ENCODE results near the gene TXNDC12. TPM values are rescaled to one million over a fixed set of nuclear protein-coding genes. Genes with fewer than 3 reads are reported as not detected.
"Not testable (repeated sequence)": the region's sequence is repeated elsewhere in the genome, so short reads cannot be mapped to it uniquely, and the experiment has no call there.

Gene TXNDC12
- total and polyA plus RNA-seq, 4 experiments from 2014 or later, result 39.9 to 111 (median 60.1) TPM

DNA sequence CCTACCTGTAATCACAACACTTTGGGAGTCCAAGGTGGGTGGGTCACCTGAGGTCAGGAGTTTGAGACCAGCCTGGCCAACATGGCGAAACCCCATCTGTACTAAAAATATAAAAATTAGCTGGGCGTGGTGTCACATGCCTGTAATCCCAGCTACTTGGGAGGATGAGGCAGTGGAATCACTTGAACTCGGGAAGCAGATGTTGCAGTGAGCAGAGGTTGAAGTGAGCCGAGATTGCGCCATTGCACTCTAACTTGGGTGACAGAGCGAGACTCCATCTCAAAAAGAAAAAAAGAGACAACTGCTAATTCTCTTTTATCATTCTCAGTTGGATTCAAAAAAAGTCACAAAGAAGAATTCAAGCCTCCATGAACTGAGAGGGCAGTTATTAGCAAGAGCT is 22.3 kb upstream of the TXNDC12 start:
- H3K4me3 Mint-ChIP-seq; H3K27ac ChIP-seq (ENCODE audit: low read depth, low read length); DNase-seq; H3K27me3 Mint-ChIP-seq; H3K27ac Mint-ChIP-seq; POLR2A ChIA-PET (ENCODE audit: partially characterized antibody); H3K9me3 Mint-ChIP-seq; H3K27me3 ChIP-seq (ENCODE audit: insufficient read depth, low read length); H3K36me3 ChIP-seq (ENCODE audit: insufficient read depth, low read length); H3K4me1 Mint-ChIP-seq; H3K4me1 ChIP-seq (ENCODE audit: insufficient read depth, low read length); H3K4me3 ChIP-seq (ENCODE audit: low read length in 2 of 2); CTCF ChIA-PET (ENCODE audit: partially characterized antibody); H3K9me3 ChIP-seq (ENCODE audit: control insufficient read depth in 1 of 2, low read length in 2 of 2); intact Hi-C loops (cut with micrococcal nuclease): not testable (repeated sequence)
- peaks cover 9 to 43% of the 10 kb centered on the region in 2 donors for H3K36me3 Mint-ChIP-seq

DNA sequence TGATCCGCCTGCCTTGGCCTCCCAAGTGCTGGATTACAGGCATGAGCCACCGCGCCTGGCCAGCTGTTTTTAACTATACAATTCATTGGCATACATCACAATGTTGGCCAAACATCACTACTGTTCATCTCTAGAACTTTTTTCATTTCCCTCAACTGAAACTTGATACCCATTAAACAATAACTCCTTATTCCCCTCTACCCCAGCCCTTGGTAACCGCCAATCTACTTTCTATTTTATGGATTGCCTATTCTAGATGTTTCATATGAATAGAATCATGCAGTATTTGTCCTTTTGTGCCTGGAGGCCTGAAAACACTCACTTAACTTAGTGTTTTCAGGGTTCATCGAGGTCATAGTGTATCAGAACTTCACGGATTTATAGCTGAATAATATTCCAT is 17.3 kb upstream of the TXNDC12 start:
- ChIA-PET POLR2A (ENCODE audit: partially characterized antibody) (interaction anchor here (1.4 kb wide), 1 partner anchor 16 kb away, joined by 6 read pairs; the partner anchor contains the start of gene BTF3L4), CTCF (ENCODE audit: partially characterized antibody) (interaction anchor here (0.7 to 1.4 kb wide), 2 partner anchors 14 to 276 kb away, joined by 3 to 4 read pairs; no protein-coding TSS in a partner anchor)
- H3K9me3 ChIP-seq (ENCODE audit: control insufficient read depth in 1 of 2, low read length in 2 of 2), result no peaks in the 10 kb centered on the region
- Mint-ChIP-seq H3K27ac (peak overlapping the region in 1 of 7 donors; percentile 3), H3K4me3 (no peak overlapping the region), H3K27me3 (no peaks in the 10 kb centered on the region), H3K4me1 (peaks cover 10 to 35% (median 27%) of the 10 kb centered on the region in 4 donors), H3K9me3 (no peaks in the 10 kb centered on the region), H3K36me3 (peaks cover 21 to 44% of the 10 kb centered on the region in 2 donors)
- no peak for DNase-seq
- no peaks in the 10 kb centered on the region for H3K27me3 ChIP-seq (ENCODE audit: insufficient read depth, low read length)
- peaks cover 12% of the 10 kb centered on the region for H3K4me1 ChIP-seq (ENCODE audit: insufficient read depth, low read length)
- intact Hi-C loops (cut with micrococcal nuclease), result no loop called here
- no peak overlapping the region for H3K4me3 ChIP-seq (ENCODE audit: low read length in 2 of 2)
- no peak overlapping the region for H3K27ac ChIP-seq (ENCODE audit: low read depth, low read length)
- H3K36me3 ChIP-seq (ENCODE audit: insufficient read depth, low read length), result peaks cover 17% of the 10 kb centered on the region

- H3K36me3 ChIP-seq (ENCODE audit: insufficient read depth, low read length), result peaks cover 26% of the 10 kb centered on the region
- no peak overlapping the region for H3K27ac Mint-ChIP-seq
- no peak overlapping the region for H3K4me3 Mint-ChIP-seq
- DNase-seq, result no peak
- H3K27me3 ChIP-seq (ENCODE audit: insufficient read depth, low read length), result no peaks in the 10 kb centered on the region
- intact Hi-C loops (cut with micrococcal nuclease), result no loop called here
- H3K36me3 Mint-ChIP-seq, result peaks cover 25 to 47% of the 10 kb centered on the region in 2 donors
- CTCF ChIA-PET (ENCODE audit: partially characterized antibody), result interaction anchor here (0.6 to 1.4 kb wide), 2 partner anchors 15 to 228 kb away, joined by 3 to 4 read pairs; no protein-coding TSS in a partner anchor
- H3K9me3 ChIP-seq (ENCODE audit: control insufficient read depth in 1 of 2, low read length in 2 of 2), result no peaks in the 10 kb centered on the region
- no peaks in the 10 kb centered on the region for H3K9me3 Mint-ChIP-seq
- H3K27ac ChIP-seq (ENCODE audit: low read depth, low read length), result no peak overlapping the region
- H3K4me1 Mint-ChIP-seq, result peaks cover 10 to 35% (median 27%) of the 10 kb centered on the region in 4 donors
- no peaks in the 10 kb centered on the region for H3K27me3 Mint-ChIP-seq
- no peak overlapping the region for H3K4me3 ChIP-seq (ENCODE audit: low read length in 2 of 2)
- H3K4me1 ChIP-seq (ENCODE audit: insufficient read depth, low read length), result peaks cover 12% of the 10 kb centered on the region
- POLR2A ChIA-PET (ENCODE audit: partially characterized antibody), result interaction anchor here (1.4 kb wide), 1 partner anchor 14 kb away, joined by 6 read pairs; the partner anchor contains the start of gene BTF3L4
These were observed 15.7 kb upstream of the TXNDC12 start for GRCh38 chr1:52070704-52071103.

DNA sequence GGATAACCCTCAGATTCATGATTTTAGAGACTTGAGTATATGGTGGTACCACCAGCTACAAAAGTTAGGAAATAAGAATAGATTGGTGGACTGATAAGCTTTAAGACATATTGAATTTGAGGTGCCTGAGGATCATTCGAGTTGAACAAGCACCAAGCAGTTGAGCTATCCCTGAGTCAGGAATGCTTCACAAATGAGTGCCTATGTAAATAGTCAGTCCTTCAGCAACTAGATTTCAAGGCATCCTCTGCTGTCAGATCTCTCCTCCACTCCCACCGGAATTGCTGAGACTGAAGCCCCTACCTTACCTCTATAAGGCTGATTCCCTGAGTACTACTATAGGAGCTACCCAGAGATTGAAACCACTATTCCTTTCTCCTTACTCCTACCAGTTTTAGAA is 8.2 kb upstream of the TXNDC12 start:
- H3K4me1 ChIP-seq (ENCODE audit: insufficient read depth, low read length), result peaks cover 31% of the 10 kb centered on the region
- Mint-ChIP-seq H3K27me3 (no peaks in the 10 kb centered on the region), H3K4me3 (no peak overlapping the region), H3K36me3 (peaks cover 26 to 63% of the 10 kb centered on the region in 2 donors), H3K4me1 (peaks cover 24 to 45% (median 34%) of the 10 kb centered on the region in 4 donors), H3K27ac (peak overlapping the region in 1 of 7 donors; percentile 5), H3K9me3 (no peaks in the 10 kb centered on the region)
- H3K36me3 ChIP-seq (ENCODE audit: insufficient read depth, low read length), result peaks cover 47% of the 10 kb centered on the region
- no peaks in the 10 kb centered on the region for H3K9me3 ChIP-seq (ENCODE audit: control insufficient read depth in 1 of 2, low read length in 2 of 2)
- H3K4me3 ChIP-seq (ENCODE audit: low read length in 2 of 2), result no peak overlapping the region
- POLR2A ChIA-PET (ENCODE audit: partially characterized antibody), result no interaction called here
- no peak overlapping the region for H3K27ac ChIP-seq (ENCODE audit: low read depth, low read length)
- intact Hi-C loops (cut with micrococcal nuclease), result no loop called here
- CTCF ChIA-PET (ENCODE audit: partially characterized antibody), result no interaction called here
- no peaks in the 10 kb centered on the region for H3K27me3 ChIP-seq (ENCODE audit: insufficient read depth, low read length)
- no peak for DNase-seq

- Mint-ChIP-seq H3K36me3 (peaks cover 15 to 55% of the 10 kb centered on the region in 2 donors), H3K4me1 (peaks cover 33 to 59% (median 45%) of the 10 kb centered on the region in 4 donors), H3K27me3 (no peaks in the 10 kb centered on the region), H3K27ac (peak overlapping the region in 1 of 7 donors; percentile 20), H3K9me3 (no peaks in the 10 kb centered on the region), H3K4me3 (no peak overlapping the region)
- no peaks in the 10 kb centered on the region for H3K27me3 ChIP-seq (ENCODE audit: insufficient read depth, low read length)
- CTCF ChIA-PET (ENCODE audit: partially characterized antibody), result no interaction called here
- intact Hi-C loops (cut with micrococcal nuclease), result no loop called here
- no peak overlapping the region for H3K27ac ChIP-seq (ENCODE audit: low read depth, low read length)
- POLR2A ChIA-PET (ENCODE audit: partially characterized antibody), result no interaction called here
- H3K9me3 ChIP-seq (ENCODE audit: control insufficient read depth in 1 of 2, low read length in 2 of 2), result no peaks in the 10 kb centered on the region
- H3K4me3 ChIP-seq (ENCODE audit: low read length in 2 of 2), result no peak overlapping the region
- H3K36me3 ChIP-seq (ENCODE audit: insufficient read depth, low read length), result peaks cover 30% of the 10 kb centered on the region
- peaks cover 40% of the 10 kb centered on the region for H3K4me1 ChIP-seq (ENCODE audit: insufficient read depth, low read length)
- DNase-seq, result no peak
These were observed 5.8 kb upstream of the TXNDC12 start for GRCh38 chr1:52060822-52061221.

DNA sequence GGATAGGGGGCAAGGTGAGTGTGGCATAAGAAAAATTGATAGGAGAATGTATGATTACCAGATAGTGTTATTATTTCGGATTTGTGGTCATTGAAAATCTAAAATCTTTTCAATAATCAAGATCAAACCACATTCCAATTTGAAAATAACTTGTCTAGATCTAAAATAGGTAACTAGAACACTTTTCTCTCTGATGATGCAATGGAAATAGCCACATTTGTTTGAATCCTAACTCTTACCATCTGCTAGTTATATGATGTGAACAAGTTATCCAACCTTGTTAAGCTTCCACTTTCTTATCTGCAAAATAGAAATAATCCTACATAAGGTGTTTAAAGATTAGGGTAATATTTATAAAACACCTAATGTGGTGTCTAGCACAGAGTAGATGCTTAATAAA is 4.9 kb upstream of the TXNDC12 start:
- Histone ChIP-seq H3K27me3 (ENCODE audit: insufficient read depth, low read length) (no peaks in the 10 kb centered on the region), H3K27ac (ENCODE audit: low read depth, low read length) (no peak overlapping the region), H3K9me3 (ENCODE audit: control insufficient read depth in 1 of 2, low read length in 2 of 2) (no peaks in the 10 kb centered on the region), H3K4me3 (ENCODE audit: low read length in 2 of 2) (no peak overlapping the region), H3K4me1 (ENCODE audit: insufficient read depth, low read length) (peaks cover 40% of the 10 kb centered on the region), H3K36me3 (ENCODE audit: insufficient read depth, low read length) (peaks cover 27% of the 10 kb centered on the region)
- Mint-ChIP-seq H3K36me3 (peaks cover 15 to 59% of the 10 kb centered on the region in 2 donors), H3K27me3 (no peaks in the 10 kb centered on the region), H3K4me3 (no peak overlapping the region), H3K27ac (peak overlapping the region in 1 of 7 donors; percentile 12), H3K4me1 (peaks cover 33 to 67% (median 47%) of the 10 kb centered on the region in 4 donors), H3K9me3 (peaks cover 0 to 4% (median 0%) of the 10 kb centered on the region in 8 donors)
- CTCF ChIA-PET (ENCODE audit: partially characterized antibody), result interaction anchor here (0.5 kb wide), 1 partner anchor 20 kb away, joined by 3 read pairs; no protein-coding TSS in a partner anchor
- DNase-seq, result no peak
- intact Hi-C loops (cut with micrococcal nuclease), result no loop called here
- POLR2A ChIA-PET (ENCODE audit: partially characterized antibody), result no interaction called here

DNA sequence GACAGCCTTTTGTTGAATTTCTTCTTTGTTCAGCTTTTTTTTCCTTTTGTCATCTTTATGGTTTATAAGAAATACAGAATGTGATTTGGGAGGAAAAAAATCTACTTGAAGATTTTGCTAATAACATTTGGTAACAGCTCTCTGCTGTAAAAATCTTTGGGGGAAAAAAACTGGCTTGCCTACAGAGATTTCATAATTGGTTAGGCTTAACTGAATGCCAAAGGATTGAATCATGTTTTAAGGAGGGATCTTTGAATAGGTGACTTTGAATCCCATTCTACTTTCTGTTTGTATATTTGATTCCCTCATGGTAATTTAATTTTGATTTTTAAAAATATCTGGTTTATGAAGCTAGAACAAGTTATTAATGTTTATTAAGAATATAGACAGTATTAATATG is 4.3 kb upstream of the TXNDC12 start:
- H3K27ac Mint-ChIP-seq, result peak overlapping the region in 1 of 7 donors; percentile 53
- Histone ChIP-seq H3K27me3 (ENCODE audit: insufficient read depth, low read length) (no peaks in the 10 kb centered on the region), H3K27ac (ENCODE audit: low read depth, low read length) (no peak overlapping the region), H3K4me1 (ENCODE audit: insufficient read depth, low read length) (peaks cover 45% of the 10 kb centered on the region), H3K36me3 (ENCODE audit: insufficient read depth, low read length) (peaks cover 27% of the 10 kb centered on the region), H3K4me3 (ENCODE audit: low read length in 2 of 2) (no peak overlapping the region), H3K9me3 (ENCODE audit: control insufficient read depth in 1 of 2, low read length in 2 of 2) (no peaks in the 10 kb centered on the region)
- no peaks in the 10 kb centered on the region for H3K27me3 Mint-ChIP-seq
- peaks cover 38 to 73% (median 51%) of the 10 kb centered on the region in 4 donors for H3K4me1 Mint-ChIP-seq
- intact Hi-C loops (cut with micrococcal nuclease), result no loop called here
- H3K36me3 Mint-ChIP-seq, result peaks cover 15 to 60% of the 10 kb centered on the region in 2 donors
- peaks cover 0 to 4% (median 0%) of the 10 kb centered on the region in 8 donors for H3K9me3 Mint-ChIP-seq
- H3K4me3 Mint-ChIP-seq, result peak overlapping the region in 2 of 8 donors; percentile 18 to 63
- ChIA-PET CTCF (ENCODE audit: partially characterized antibody) (interaction anchor here (1.6 kb wide), 1 partner anchor 13 kb away, joined by 4 read pairs; no protein-coding TSS in a partner anchor), POLR2A (ENCODE audit: partially characterized antibody) (no interaction called here)
- DNase-seq, result no peak

Data from CD4-positive, alpha-beta memory T cell (primary cell).